Measurements from ENCODE around the gene ABCA2.
A peak's percentile ranks its signal among the peaks of the same experiment; 100 is the strongest.

ABCA2 gene

GRCh38 chr9:137027369-137028262 is at the start of gene ABCA2:
ABCA2 (minus strand) TSS chr9:137028237; CDS start chr9:137028140, 97 bp downstream.
- DNase-seq (ENCODE audit: low read depth in 2 of 2), result no peak

- peak; percentile 18 to 23 for DNase-seq (ENCODE audit: low read depth in 2 of 2)
Measured at GRCh38 chr9:137077010-137077747, 49.1 kb upstream of the ABCA2 start, which contains the start of gene UAP1L1. UAP1L1 (plus strand) TSS chr9:137077517; CDS start chr9:137077533, 16 bp downstream.

- DNase-seq (ENCODE audit: low read depth in 2 of 2), result no peak
Measured at GRCh38 chr9:137076636-137077009, 48.6 kb upstream of the ABCA2 start.

- no peak for DNase-seq (ENCODE audit: low read depth in 2 of 2)
Measured at GRCh38 chr9:137075275-137075775, 47.3 kb upstream of the ABCA2 start.

- no peak for DNase-seq (ENCODE audit: low read depth in 2 of 2)
Measured at GRCh38 chr9:137074657-137075274, 46.7 kb upstream of the ABCA2 start.

- DNase-seq (ENCODE audit: low read depth in 2 of 2), result no peak
Measured at GRCh38 chr9:137073992-137074399, 46.0 kb upstream of the ABCA2 start.

- no peak for DNase-seq (ENCODE audit: low read depth in 2 of 2)
Measured at GRCh38 chr9:137071282-137071681, 43.2 kb upstream of the ABCA2 start.

- DNase-seq (ENCODE audit: low read depth in 2 of 2), result no peak
Measured at GRCh38 chr9:137070906-137071275, 42.9 kb upstream of the ABCA2 start.

- peak; percentile 72 to 79 for DNase-seq (ENCODE audit: low read depth in 2 of 2)
Measured at GRCh38 chr9:137070201-137070905, 42.3 kb upstream of the ABCA2 start, which contains the start of gene SAPCD2. SAPCD2 (minus strand) TSS chr9:137070557; CDS start chr9:137070460, 97 bp downstream.

- DNase-seq (ENCODE audit: low read depth in 2 of 2), result no peak
Measured at GRCh38 chr9:137069508-137070091, 41.6 kb upstream of the ABCA2 start.

- DNase-seq (ENCODE audit: low read depth in 2 of 2), result no peak
Measured at GRCh38 chr9:137068539-137069507, 40.8 kb upstream of the ABCA2 start.

GRCh38 chr9:137067860-137068538 is 40.0 kb upstream of the ABCA2 start:
- DNase-seq (ENCODE audit: low read depth in 2 of 2), result peak; percentile 77 to 78

- no peak for DNase-seq (ENCODE audit: low read depth in 2 of 2)
Measured at GRCh38 chr9:137066096-137066861, 38.2 kb upstream of the ABCA2 start.

- no peak for DNase-seq (ENCODE audit: low read depth in 2 of 2)
Measured at GRCh38 chr9:137065336-137065967, 37.4 kb upstream of the ABCA2 start.

- no peak for DNase-seq (ENCODE audit: low read depth in 2 of 2)
Measured at GRCh38 chr9:137064880-137065164, 36.8 kb upstream of the ABCA2 start.

GRCh38 chr9:137064027-137064879 is 36.2 kb upstream of the ABCA2 start:
- DNase-seq (ENCODE audit: low read depth in 2 of 2), result peak in 1 of 2 donors; percentile 64
